GM12891 (cell line): Measurements from ENCODE around the gene USP20.

ENCODE experiments used
- POLR2A ChIP-seq: IDR thresholded peaks from 2 replicates; pipeline ENCODE4 v1.6.1; 2011; ENCODE audit warnings: low read depth, low read length, control low read depth
- POLR2AphosphoS5 ChIP-seq: IDR thresholded peaks from 2 replicates; pipeline ENCODE4 v1.6.1; 2011; ENCODE audit warnings: low read depth, low read length, control low read depth
- TAF1 ChIP-seq: IDR thresholded peaks from 2 replicates; pipeline ENCODE4 v1.6.1; 2011; ENCODE audit warnings: low read depth, low read length, control low read depth

- TF ChIP-seq TAF1 = no peak
- no peak for TF ChIP-seq POLR2A
- TF ChIP-seq POLR2AphosphoS5 = no peak
Observed at GRCh38 chr9:129914051-129914450, 78.8 kb downstream of the USP20 start.
